NCI-H146 (cell line): ENCODE data around the gene NOL8.

Experiments
- DNase-seq: peaks from one replicate; lab custom pipeline; 2025; lab: John Stamatoyannopoulos, UW

NOL8 gene

DNA sequence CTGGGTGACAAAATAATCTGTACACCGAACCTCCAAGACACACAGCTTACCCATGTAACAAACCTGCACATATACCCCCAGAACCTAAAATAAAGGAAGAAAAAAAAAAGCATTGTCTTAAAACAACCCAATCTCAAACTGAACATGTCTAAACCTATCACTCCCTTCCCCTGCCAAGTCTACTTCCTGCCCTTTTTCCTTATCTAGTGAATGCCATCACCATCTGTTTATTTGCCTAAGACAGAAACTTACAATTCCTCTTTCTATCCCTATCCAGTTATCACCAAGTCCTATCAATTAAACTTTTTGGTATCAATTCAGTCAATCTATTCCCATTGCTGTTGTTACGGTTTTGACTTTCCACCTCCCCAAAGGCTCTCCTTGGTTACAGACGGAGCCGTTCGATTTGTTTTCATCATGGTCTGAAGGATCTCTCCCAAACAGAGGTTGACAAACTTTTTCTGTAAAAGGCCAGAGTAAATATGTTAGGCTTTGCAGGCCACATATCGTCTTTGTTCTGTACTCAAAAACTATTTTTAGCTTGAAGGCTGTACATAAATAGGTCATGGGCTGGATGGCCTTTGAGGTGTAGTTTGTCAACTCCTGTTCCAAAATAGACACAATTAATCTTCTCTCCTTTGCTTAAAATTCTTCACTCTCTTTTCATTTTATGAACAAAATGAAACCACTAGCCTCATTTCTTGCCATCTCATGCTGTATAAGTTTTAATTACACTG lies 12.1 kb downstream of the NOL8 start:
- no peak for DNase-seq

- no peak for DNase-seq
Measured at GRCh38 chr9:92310562-92310961, 14.6 kb downstream of the NOL8 start.

- DNase-seq = no peak
Measured at GRCh38 chr9:92308893-92309292, 16.3 kb downstream of the NOL8 start.

DNA sequence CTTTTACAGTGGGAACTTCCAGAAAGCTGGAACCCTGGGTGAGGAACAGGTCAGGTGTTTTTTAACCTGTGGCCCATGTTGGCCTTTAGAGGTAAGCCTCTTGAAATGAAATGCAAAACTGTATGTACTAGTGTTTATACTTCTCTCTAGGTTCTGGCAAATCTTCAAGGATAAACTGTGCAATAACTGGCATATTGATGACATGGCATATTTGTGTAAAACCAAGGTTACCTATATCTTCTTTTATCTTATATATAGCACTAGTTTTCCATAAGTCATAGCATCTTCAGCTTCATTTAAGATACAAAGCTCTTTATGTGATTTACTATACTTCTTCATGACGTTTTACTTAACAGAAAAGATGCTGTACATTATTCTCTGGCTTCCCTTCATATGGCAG lies 24.2 kb downstream of the NOL8 start:
- no peak for DNase-seq

DNA sequence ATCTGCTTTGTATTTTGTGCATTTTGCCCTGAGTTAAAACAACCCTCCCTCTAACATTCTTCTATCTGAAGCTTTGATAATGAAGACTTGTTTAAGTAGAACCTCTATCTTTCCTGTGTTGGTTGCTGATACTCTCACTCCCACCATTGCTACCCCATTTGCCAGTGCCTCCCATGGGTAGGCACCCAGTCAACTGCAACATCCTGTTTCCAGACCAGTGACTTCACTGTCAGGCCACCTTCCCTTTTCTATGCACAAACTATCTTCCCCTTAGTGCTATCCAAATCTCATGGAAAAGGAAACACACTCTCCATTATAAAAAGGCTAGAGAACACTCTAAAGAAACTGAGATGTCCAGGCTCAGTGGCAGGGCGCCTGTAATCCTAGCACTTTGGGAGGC lies 26.0 kb downstream of the NOL8 start:
- no peak for DNase-seq

GRCh38 chr9:92298036-92298435 lies 27.1 kb downstream of the NOL8 start:
- DNase-seq = no peak

- DNase-seq = no peak
Measured at GRCh38 chr9:92297611-92298010, 27.5 kb downstream of the NOL8 start.

- DNase-seq = no peak
Measured at GRCh38 chr9:92295827-92296258, 29.3 kb downstream of the NOL8 start.

DNA sequence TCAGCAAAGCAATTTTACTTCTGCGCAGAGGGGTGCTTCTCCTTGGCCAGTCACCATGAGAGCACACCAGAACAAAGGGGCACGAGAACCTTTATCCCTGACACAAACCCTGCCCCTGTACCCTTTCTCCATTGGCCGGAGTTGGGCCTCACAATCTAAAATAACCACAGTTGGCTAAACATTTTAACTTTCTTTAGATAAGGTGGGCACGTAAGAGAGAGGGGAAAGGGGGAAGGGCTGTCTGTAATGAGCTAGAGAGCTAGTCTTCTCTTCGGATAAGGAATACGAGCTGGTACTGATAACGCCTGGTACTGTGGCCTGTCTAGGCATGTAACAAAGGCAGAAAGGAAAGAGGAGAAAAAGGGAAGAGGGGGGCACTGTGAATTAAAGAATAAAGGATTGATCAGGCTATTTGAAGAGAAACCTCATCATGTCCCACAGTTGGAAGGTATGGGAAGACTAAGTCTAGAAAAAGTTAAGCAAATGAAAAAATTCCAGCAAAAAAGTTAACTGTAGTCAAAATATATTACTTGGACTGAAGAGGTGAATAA lies 29.8 kb downstream of the NOL8 start:
- DNase-seq = no peak

DNA sequence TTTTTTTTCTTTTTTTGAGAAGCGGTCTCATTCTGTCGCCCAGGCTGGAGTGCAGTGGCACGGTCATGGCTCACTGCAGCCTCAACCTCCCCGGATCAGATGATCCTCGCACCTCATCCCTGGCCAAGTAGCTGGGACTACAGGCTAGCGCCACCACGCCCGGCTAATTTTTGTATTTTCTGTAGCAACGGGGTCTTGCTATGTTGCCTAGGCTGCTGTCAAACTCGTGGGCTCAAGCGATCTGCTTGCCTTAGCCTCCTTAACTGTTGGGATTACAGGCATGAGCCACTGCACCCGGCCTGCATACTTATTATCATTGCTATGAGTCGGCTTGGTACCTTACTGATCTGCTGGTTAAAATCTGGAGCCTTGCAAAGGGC lies 30.9 kb downstream of the NOL8 start:
- DNase-seq = peak; percentile 7

GRCh38 chr9:92293452-92294296 lies 31.5 kb downstream of the NOL8 start, which contains the start of gene IARS1:
Gene IARS1, minus strand, starts transcription at chr9:92293697. Its CDS starts 4,278 bp downstream, at chr9:92289419.
- peak; percentile 92 for DNase-seq

DNA sequence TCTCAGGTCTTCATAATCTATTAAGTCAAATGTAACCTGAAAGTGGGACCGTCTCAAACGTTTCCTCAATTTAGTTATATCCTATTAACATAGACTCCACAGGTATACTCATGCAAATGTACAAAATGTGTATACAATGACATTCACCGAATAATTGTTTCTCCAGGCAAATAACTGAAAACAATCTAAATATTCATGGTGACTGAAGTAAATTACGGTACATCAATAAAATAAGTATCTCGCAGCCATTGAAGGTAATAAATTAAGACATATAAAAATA lies 32.1 kb downstream of the NOL8 start:
- no peak for DNase-seq

GRCh38 chr9:92292338-92293074 lies 32.6 kb downstream of the NOL8 start:
- DNase-seq = no peak

DNA sequence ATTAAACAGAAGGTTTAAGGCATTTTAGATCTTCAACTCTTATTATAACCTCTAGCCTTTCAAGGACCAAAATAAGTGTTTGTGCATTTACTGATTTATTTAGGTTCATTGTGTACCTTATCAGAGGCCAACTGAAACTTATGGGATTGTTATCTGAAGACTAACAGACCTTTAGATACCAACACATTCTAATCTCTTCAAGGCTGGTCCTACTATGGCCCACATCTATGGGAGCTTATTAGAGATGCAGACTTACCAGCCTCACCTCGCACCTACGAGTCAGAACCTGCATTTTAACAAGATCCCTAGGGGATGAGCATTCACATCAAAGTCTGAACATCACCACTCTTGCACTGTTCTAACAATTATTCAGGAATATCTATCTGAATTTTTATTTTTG lies 33.6 kb downstream of the NOL8 start:
- DNase-seq = no peak

DNA sequence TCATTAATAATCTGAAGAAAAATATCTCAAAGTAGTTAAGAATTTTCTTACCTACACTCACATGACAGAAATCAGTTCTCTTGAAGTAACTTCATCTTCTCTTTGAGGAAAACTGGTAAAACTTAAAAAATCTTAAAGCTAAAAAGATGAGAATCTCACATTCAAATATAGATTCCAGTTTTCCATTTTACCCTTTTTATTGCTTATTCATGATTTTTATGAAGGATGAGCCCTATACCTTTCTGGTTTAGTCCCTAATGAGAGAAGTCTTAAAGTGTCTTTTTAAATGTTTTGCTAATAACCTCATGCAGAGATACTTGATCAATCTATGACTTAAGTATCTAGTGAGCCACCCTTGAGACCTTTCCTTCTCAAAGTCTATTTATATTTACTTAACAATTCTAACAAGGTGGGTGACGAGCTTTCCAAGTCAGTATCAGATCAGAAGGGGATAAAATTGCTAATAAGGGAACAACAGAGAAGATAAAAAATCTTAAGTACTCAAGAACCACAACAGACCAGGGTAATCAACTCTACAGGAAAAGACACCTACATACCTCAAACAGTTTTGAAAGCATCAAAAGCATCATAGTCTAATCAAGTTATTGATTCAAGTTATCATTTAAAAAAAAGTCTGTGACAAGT lies 34.2 kb downstream of the NOL8 start:
- no peak for DNase-seq

- DNase-seq = no peak
Measured at GRCh38 chr9:92289708-92290390, 35.3 kb downstream of the NOL8 start.

DNA sequence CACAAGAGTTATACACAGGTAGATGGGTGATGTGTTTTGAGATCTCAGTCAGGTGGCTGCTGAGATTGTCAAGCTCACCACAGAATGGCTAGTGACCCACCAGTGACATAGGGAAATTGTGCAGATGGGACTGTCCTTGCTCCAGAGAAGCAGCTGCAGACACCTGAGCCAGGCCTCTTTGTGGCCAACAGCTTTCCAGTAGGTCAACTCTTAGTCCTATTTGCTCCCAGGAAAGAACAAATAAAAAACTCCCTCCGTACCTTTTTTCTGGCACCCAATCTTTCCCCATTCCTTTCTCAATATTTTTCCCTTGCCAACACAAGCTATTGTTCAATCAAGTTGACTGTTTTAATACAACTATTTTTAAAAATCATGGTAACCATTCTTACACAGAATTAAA lies 45.8 kb downstream of the NOL8 start:
- no peak for DNase-seq

GRCh38 chr9:92278110-92278509 lies 47.0 kb downstream of the NOL8 start:
- DNase-seq = no peak

- no peak for DNase-seq
Measured at GRCh38 chr9:92276331-92277032, 48.7 kb downstream of the NOL8 start.

- DNase-seq = no peak
Measured at GRCh38 chr9:92275541-92275940, 49.6 kb downstream of the NOL8 start.

- DNase-seq = no peak
Measured at GRCh38 chr9:92270511-92270910, 54.6 kb downstream of the NOL8 start.
